ENCODE results near the gene ZNF691.

ZNF691 gene

GRCh38 chr1:42835422-42835821, 11.0 kb upstream of the ZNF691 start (continued):
- TF ChIP-seq, protein P1, sequence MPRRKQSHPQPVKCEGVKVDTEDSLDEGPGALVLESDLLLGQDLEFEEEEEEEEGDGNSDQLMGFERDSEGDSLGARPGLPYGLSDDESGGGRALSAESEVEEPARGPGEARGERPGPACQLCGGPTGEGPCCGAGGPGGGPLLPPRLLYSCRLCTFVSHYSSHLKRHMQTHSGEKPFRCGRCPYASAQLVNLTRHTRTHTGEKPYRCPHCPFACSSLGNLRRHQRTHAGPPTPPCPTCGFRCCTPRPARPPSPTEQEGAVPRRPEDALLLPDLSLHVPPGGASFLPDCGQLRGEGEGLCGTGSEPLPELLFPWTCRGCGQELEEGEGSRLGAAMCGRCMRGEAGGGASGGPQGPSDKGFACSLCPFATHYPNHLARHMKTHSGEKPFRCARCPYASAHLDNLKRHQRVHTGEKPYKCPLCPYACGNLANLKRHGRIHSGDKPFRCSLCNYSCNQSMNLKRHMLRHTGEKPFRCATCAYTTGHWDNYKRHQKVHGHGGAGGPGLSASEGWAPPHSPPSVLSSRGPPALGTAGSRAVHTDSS (tag by site-specific recombination; IDR thresholded peaks at IDR 0.05) = no peak
- TF ChIP-seq IKZF3 (tag by site-specific recombination; IDR thresholded peaks at IDR 0.05) (no peak), ZNF664 (tag by site-specific recombination; IDR thresholded peaks at IDR 0.05) (no peak), GFI1B (tag by site-specific recombination; IDR thresholded peaks at IDR 0.05) (no peak), ZNF548 (tag by site-specific recombination; IDR thresholded peaks at IDR 0.05) (no peak), BCL11A (tag by site-specific recombination; IDR thresholded peaks at IDR 0.05; ENCODE audit: low read depth) (no peak), REST (tag by site-specific recombination; IDR thresholded peaks at IDR 0.05) (no peak), PRDM2 (tag by site-specific recombination; IDR thresholded peaks at IDR 0.05; ENCODE audit: borderline replicate concordance) (no peak), ZNF26 (tag by site-specific recombination; IDR thresholded peaks at IDR 0.05) (no peak), ZNF19 (tag by site-specific recombination; IDR thresholded peaks at IDR 0.05; ENCODE audit: low read depth) (no peak), GLI2 (tag by site-specific recombination; IDR thresholded peaks at IDR 0.05; ENCODE audit: borderline replicate concordance, low read depth) (no peak), ZNF621 (tag by site-specific recombination; IDR thresholded peaks at IDR 0.05) (no peak)
- TF ChIP-seq, protein P2, sequence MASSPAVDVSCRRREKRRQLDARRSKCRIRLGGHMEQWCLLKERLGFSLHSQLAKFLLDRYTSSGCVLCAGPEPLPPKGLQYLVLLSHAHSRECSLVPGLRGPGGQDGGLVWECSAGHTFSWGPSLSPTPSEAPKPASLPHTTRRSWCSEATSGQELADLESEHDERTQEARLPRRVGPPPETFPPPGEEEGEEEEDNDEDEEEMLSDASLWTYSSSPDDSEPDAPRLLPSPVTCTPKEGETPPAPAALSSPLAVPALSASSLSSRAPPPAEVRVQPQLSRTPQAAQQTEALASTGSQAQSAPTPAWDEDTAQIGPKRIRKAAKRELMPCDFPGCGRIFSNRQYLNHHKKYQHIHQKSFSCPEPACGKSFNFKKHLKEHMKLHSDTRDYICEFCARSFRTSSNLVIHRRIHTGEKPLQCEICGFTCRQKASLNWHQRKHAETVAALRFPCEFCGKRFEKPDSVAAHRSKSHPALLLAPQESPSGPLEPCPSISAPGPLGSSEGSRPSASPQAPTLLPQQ (tag by site-specific recombination; IDR thresholded peaks at IDR 0.05) = no peak
- TF ChIP-seq, protein P3, sequence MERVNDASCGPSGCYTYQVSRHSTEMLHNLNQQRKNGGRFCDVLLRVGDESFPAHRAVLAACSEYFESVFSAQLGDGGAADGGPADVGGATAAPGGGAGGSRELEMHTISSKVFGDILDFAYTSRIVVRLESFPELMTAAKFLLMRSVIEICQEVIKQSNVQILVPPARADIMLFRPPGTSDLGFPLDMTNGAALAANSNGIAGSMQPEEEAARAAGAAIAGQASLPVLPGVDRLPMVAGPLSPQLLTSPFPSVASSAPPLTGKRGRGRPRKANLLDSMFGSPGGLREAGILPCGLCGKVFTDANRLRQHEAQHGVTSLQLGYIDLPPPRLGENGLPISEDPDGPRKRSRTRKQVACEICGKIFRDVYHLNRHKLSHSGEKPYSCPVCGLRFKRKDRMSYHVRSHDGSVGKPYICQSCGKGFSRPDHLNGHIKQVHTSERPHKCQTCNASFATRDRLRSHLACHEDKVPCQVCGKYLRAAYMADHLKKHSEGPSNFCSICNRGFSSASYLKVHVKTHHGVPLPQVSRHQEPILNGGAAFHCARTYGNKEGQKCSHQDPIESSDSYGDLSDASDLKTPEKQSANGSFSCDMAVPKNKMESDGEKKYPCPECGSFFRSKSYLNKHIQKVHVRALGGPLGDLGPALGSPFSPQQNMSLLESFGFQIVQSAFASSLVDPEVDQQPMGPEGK (tag by site-specific recombination; IDR thresholded peaks at IDR 0.05) = 0 out of 2 replicates have a peak, but pooled peaks have one; percentile 22
- TF ChIP-seq, protein P4, sequence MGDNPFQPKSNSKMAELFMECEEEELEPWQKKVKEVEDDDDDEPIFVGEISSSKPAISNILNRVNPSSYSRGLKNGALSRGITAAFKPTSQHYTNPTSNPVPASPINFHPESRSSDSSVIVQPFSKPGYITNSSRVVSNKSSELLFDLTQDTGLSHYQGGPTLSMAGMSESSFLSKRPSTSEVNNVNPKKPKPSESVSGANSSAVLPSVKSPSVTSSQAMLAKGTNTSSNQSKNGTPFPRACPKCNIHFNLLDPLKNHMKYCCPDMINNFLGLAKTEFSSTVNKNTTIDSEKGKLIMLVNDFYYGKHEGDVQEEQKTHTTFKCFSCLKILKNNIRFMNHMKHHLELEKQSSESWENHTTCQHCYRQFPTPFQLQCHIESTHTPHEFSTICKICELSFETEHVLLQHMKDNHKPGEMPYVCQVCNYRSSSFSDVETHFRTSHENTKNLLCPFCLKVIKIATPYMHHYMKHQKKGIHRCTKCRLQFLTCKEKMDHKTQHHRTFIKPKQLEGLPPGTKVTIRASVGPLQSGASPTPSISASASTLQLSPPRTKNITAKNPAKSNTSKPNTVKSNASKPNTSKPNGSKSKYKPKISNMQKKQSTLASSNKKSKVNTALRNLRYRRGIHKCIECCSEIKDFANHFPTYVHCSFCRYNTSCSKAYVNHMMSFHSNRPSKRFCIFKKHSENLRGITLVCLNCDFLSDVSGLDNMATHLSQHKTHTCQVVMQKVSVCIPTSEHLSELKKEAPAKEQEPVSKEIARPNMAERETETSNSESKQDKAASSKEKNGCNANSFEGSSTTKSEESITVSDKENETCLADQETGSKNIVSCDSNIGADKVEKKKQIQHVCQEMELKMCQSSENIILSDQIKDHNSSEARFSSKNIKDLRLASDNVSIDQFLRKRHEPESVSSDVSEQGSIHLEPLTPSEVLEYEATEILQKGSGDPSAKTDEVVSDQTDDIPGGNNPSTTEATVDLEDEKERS (tag by site-specific recombination; IDR thresholded peaks at IDR 0.05) = no peak
